Stimulated activated CD8-positive, alpha-beta memory T cell treated with anti-CD3 and anti-CD28 coated beads, Interleukin-4, amount 100 ng/mL, for 48 hours (primary cell): ENCODE results near the gene EIF3M.

Experiments used
- DNase-seq: peaks from one replicate; pipeline ENCODE4 v3.0.0-alpha.2; 2020

The EIF3M gene

GRCh38 chr11:32583459-32584271, at the start of gene EIF3M:
TSS of gene EIF3M (plus strand) at chr11:32583831. CDS start at chr11:32583888, 57 bp downstream.
- DNase-seq: peak; percentile 95

GRCh38 chr11:32538804-32539203, 44.8 kb upstream of the EIF3M start:
- no peak for DNase-seq

GRCh38 chr11:32549611-32550187, 33.9 kb upstream of the EIF3M start:
- no peak for DNase-seq

- no peak for DNase-seq
These were observed 33.4 kb upstream of the EIF3M start for GRCh38 chr11:32550207-32550606.

GRCh38 chr11:32555091-32555490, 28.5 kb upstream of the EIF3M start:
- DNase-seq: no peak

- no peak for DNase-seq
These were observed 27.7 kb upstream of the EIF3M start for GRCh38 chr11:32555895-32556294.

- DNase-seq: no peak
These were observed 21.8 kb upstream of the EIF3M start for GRCh38 chr11:32561835-32562234.

GRCh38 chr11:32562839-32563599, 20.6 kb upstream of the EIF3M start:
- no peak for DNase-seq

GRCh38 chr11:32563600-32563959, 20.1 kb upstream of the EIF3M start:
- no peak for DNase-seq

GRCh38 chr11:32566517-32566916, 17.1 kb upstream of the EIF3M start:
- no peak for DNase-seq

- no peak for DNase-seq
These were observed 16.5 kb upstream of the EIF3M start for GRCh38 chr11:32567154-32567553.

- no peak for DNase-seq
These were observed 14.2 kb upstream of the EIF3M start for GRCh38 chr11:32569313-32569881.

- no peak for DNase-seq
These were observed 12.6 kb upstream of the EIF3M start for GRCh38 chr11:32571039-32571438.

- DNase-seq: no peak
These were observed 10.4 kb upstream of the EIF3M start for GRCh38 chr11:32573228-32573627.

GRCh38 chr11:32574421-32574820, 9.2 kb upstream of the EIF3M start:
- no peak for DNase-seq

GRCh38 chr11:32575070-32575469, 8.6 kb upstream of the EIF3M start:
- DNase-seq: no peak

GRCh38 chr11:32576456-32576855, 7.2 kb upstream of the EIF3M start:
- no peak for DNase-seq

- no peak for DNase-seq
These were observed 2.7 kb upstream of the EIF3M start for GRCh38 chr11:32580967-32581366.

- DNase-seq: no peak
These were observed 2.1 kb upstream of the EIF3M start for GRCh38 chr11:32581556-32581955.

GRCh38 chr11:32584921-32585320, 1.3 kb downstream of the EIF3M start:
- no peak for DNase-seq

GRCh38 chr11:32586576-32587190, 3.1 kb downstream of the EIF3M start:
- DNase-seq: no peak

- DNase-seq: no peak
These were observed 10.6 kb downstream of the EIF3M start for GRCh38 chr11:32594272-32594671.

- DNase-seq: peak; percentile 69
These were observed 12.5 kb downstream of the EIF3M start for GRCh38 chr11:32596114-32596513.
